T-helper 2 cell treated with Interferon-gamma antibody and Interleukin-4, amounts not matched to agents 100 ng/mL and 5 ng/mL, for 36 hours (primary cell): ENCODE results near the gene JTB. TPM values are rescaled to one million over a fixed set of nuclear protein-coding genes. Genes with fewer than 3 reads are reported as not detected.
"Not testable (repeated sequence)": the region's sequence is repeated elsewhere in the genome, so short reads cannot be mapped to it uniquely, and the experiment has no call there.

Source experiments
- intact Hi-C: fragments of 100-400 bp; cut with micrococcal nuclease; formaldehyde crosslinking; loops from one replicate; pipeline ENCODE4 v1.15.1; 2023
- total RNA-seq: library from RNA; stranded (reverse); gene quantifications from 2 replicates; pipeline ENCODE4 v1.2.3, GENCODE V29; 2022

The JTB gene
- 138 and 139 TPM in 2 replicates for total RNA-seq

GRCh38 chr1:153977250-153978240, at the start of gene JTB:
JTB (minus strand) TSS chr1:153977674; CDS start chr1:153977252, 422 bp downstream.
- intact Hi-C loops, result loop anchor here (1.0 to 5.0 kb wide), 5 partner anchors 10 to 180 kb away; partner anchors contain the start of genes CREB3L4, CRTC2 and RPS27

DNA sequence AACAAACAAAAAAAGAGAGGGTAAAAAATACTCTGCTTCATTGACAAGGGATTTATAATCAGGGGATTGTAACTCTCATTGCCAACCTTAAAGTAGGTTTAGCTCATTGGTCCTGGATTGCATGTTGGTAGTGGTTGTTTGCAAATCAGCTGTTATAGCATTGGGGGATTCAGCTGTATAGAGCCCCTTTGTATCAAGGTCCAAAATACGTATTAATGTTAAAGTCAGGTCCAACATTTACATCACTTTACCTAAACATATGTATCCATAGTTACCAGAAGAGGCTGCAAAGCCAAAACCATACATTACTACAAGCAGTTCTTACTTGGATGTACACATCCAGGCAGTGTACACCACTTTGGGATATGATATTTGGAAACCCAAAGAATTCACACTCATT, 42.5 kb upstream of the JTB start:
- intact Hi-C loops, result no loop called here

DNA sequence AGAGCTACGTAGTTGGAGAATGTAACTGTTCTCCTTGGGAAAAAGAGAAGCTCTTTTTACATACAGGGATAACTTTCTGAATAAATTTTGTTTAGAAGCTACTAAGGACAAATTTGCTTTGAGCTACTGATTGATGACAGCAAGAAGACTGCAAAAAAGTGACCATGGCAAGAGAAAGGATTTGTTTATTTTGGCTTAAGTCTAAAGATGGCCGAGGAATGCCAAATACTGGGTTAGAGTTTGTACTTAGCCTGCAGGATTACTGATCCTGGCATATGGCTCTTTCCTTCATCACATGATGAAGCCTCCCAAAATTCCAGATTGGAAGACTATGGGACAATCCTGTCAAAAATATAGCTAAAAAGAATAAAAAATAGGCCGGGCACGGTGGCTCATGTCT, 41.8 kb upstream of the JTB start:
- intact Hi-C loops, result no loop called here

DNA sequence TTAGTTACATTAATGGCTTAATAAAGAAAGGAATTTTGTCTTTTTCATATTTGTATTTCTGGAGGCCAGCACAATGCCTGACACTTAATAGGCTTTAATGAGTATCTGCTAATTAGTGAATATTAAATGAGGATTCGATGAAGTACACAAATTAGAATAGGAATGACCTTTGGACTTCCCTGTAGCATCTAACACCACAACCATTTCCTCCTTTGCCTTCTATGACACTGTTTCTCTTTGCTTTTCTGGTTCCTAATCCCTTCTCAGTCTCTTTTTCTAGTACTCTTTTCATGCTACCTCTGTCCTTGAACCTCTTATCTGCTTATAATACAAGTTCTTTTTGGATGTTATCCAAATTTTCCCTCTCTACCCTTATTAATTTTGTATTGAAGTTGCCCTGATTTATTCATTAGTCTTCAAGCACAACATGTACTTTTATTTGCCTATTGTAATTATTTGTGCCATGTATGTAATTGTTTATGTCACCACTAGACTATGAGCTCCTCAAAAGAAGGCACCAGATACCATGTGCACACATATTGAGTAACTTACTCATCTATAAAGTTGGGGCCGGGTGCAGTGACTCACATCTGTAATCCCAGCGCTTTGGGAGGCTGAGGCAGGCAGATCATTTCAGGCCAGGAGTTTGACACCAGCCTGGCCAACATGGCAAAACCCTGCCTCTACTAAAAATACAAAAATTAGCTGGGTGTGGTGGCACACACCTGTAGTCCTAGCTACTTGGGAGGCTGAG, 36.9 kb upstream of the JTB start:
- intact Hi-C loops, result no loop called here

DNA sequence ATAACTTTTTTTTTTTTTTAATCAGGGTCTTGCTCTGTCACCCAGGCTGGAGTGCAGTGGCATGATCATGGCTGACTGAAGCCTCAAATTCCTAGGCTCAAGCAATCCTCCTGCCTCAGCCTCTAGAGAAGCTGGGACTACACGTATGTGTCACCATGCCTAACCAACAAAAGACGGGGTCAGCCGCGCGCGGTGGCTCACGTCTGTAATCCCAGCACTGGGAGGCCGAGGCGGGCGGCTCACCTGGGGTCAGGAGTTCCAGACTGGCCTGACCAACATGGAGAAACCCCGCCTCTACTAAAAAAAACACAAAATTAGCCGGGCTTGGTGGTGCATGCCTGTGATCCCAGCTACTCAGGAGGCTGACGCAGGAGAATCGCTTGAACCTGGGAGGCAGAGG, 35.1 kb upstream of the JTB start:
- intact Hi-C loops, result not testable (repeated sequence)

- intact Hi-C loops, result no loop called here
These were observed 34.7 kb upstream of the JTB start for GRCh38 chr1:154012129-154012528.

- intact Hi-C loops, result no loop called here
These were observed 28.7 kb upstream of the JTB start for GRCh38 chr1:154006136-154006535.

DNA sequence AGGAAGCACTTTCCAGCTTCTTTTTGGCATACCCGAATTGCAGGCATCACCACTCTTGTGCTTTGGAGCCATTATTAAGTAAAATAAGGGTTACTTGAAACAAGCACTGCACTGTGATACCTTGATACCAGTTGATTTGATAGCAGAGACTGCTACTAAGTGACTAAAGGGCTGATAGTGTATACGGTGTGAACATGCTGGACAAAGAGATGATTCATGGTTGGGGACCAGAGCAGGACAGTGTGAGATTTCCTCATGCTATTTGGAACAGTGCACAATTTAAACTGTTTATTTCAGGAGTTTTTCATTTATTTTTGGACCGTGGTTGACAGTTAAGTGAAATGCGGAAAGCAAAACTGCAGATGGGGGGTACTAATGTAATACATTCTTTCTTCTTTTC, 22.9 kb upstream of the JTB start:
- intact Hi-C loops, result no loop called here

DNA sequence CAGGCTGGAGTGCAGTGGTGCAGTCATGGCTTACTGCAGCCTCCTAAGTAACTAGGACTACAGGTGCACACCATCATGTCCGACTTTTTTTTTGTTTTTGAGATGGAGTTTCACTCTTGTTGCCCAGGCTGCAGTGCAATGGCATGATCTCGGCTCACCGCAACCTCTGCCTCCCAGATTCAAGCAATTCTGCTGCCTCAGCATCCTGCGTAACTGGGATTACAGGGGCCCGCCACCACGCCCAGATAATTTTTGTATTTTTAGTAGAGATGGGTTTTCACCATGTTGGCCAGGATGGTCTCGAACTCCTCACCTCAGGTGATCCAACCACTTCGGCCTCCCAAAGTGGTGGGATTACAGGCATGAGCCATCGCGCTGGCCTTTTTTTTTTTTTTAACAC, 19.4 kb upstream of the JTB start:
- intact Hi-C loops, result loop anchor here (10.0 kb wide), 1 partner anchor 348 kb away; no protein-coding TSS in a partner anchor

- intact Hi-C loops, result loop anchor here (10.0 kb wide), 1 partner anchor 349 kb away; no protein-coding TSS in a partner anchor
These were observed 18.2 kb upstream of the JTB start for GRCh38 chr1:153995640-153996039.

GRCh38 chr1:153995202-153995601, 17.7 kb upstream of the JTB start:
- intact Hi-C loops, result loop anchor here (10.0 kb wide), 1 partner anchor 350 kb away; no protein-coding TSS in a partner anchor

DNA sequence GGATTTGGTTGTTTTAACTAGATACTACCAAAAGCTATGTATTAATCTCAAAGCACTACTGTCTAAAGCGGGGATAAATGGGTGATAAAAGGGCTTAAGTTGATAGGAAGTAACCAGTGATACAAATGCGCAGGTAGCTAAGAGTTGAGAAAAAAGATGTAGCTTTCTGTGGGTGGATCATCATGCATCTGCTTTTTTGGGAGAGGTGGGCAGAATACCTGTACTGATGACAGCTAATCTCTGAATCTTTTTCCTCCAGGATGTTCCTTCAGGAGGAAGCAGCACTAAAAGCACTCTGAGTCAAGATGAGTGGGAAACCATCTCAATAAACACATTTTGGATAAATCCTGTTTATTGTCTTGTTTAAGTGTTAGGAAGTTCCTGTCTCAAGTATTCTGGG, 14.3 kb upstream of the JTB start:
- intact Hi-C loops, result loop anchor here (2.0 to 10.0 kb wide), 5 partner anchors 167 to 353 kb away; partner anchors contain the start of genes HAX1 and NPR1

- intact Hi-C loops, result loop anchor here (2.0 to 10.0 kb wide), 5 partner anchors 168 to 354 kb away; partner anchors contain the start of genes HAX1 and NPR1
These were observed 13.7 kb upstream of the JTB start for GRCh38 chr1:153991151-153991630.

DNA sequence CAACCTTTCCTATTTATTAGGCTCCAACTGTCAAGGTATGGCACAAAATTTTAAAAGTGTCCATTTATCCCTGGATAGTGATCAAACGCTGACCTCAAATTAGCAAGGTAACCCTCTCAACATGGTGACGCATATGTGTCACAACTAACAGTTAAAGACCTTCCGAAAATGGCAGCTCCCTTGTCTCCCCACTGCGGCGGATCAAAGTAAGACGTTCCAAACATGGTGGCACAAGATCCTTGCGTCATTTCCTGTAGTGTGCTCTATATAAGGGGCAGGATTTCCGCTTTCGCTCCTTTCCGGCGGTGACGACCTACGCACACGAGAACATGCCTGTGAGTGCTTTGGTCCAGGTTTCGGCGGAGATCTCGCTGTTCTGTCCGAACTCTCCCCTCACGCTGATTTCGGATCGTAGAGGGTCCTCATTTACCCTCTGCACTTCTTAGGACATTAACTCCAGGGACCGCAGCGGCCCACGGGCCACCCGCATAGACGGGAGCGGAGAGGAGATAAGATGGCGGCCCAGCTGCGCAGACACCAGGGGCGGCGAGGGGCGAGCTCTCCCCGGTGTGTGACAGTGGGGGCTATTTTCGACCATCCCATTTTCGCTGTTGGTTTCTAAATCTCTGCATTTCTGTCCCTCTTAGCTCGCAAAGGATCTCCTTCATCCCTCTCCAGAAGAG, 13.1 kb upstream of the JTB start, which contains the start of gene RPS27:
Gene RPS27, plus strand, starts transcription at position 295 of the 683 bp plus-strand sequence. Its CDS starts 35 bp downstream, at position 330.
- intact Hi-C loops, result loop anchor here (1.0 to 10.0 kb wide), 10 partner anchors 13 to 354 kb away; partner anchors contain the start of genes CRTC2, HAX1, JTB and NPR1

GRCh38 chr1:153987621-153988020, 10.1 kb upstream of the JTB start:
- intact Hi-C loops, result loop anchor here (2.0 kb wide), 1 partner anchor 317 kb away; the partner anchor contains the start of gene ILF2

GRCh38 chr1:153985941-153986761, 8.7 kb upstream of the JTB start, which contains the start of gene RAB13:
RAB13 (minus strand) TSS chr1:153986339; CDS start chr1:153986236, 103 bp downstream.
- intact Hi-C loops, result loop anchor here (1.0 to 2.0 kb wide), 3 partner anchors 165 to 315 kb away; partner anchors contain the start of gene ILF2

DNA sequence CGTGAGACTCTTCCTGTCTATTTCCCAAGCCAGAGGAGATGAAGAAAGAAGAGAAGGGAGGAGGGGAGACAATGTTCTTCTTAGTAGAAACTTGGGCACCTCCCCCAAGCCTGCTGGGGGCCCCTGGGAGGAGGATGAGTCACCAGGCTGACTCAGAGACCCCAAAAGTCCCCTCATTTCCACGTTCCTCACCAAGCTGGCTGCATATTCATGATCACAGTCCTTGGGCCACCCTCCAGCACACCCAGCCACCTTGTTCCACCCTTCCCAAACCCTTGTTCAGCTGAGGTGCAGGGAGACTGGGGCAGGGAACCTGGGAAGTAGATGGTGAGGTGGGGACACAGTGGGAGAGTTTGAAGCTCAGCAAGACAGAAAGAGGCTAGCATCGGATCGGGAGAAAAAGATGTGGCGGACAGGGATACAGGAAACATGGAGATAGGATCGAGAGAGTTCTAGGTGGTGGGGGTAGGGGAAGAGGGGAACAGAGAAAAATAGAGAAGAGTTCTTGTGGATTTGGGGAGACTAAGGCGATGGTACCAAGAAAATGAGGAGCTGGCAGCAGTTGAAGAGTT, 8.0 kb upstream of the JTB start:
- intact Hi-C loops, result no loop called here

DNA sequence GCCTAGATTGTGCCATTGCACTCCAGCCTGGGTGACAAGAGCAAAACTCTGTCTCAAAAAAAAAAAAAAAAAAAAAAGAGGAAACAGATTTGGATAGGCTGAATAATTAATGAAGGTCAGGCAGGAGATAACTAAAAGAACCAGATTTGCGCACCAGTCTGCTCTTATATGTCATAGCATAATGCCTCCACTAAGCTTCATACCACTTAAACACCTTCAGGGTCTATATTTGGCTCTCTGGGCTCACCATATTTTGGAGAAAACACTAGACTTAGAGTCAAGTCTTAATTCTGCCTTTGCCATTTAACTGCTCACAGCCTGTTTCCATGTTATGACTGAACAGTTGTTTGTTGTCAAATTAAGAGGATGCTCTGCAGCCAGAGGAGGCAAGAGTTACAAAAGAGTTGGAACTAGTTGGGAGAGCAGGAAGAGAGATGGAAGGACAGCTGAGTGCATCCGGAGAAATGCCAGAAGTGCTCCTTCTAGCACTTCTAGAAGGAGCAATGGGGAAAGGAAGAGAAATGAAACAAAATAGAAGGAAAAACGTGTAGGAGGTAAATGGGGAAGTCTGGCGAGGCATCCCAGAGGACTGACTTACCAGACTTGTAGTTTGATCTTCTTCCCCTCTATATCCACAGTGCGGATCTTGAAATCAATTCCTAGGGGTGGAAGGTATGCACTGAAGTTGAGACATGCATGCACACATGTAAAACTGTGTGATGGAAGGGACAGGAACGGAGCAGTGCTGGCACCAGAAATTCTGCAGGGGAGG, 6.8 kb upstream of the JTB start:
- intact Hi-C loops, result no loop called here
